Activated B cell treated with CpG ODN at 0.5 μM for 24 hours (primary cell): ENCODE data around the gene ROR1. TPM values are rescaled to one million over a fixed set of nuclear protein-coding genes. Genes with fewer than 3 reads are reported as not detected.

Experiments used
- ATAC-seq: fragments of 200-7000 bp; cut with Tn5 transposase; one replicate; pipeline ENCODE4 v1.10.0; 2021; ENCODE audit warnings: low read depth, mild to moderate bottlenecking, moderate library complexity
- CTCF ChIA-PET: fragments of 350-600 bp; sonication (Branson Sonifier 250); formaldehyde crosslinking; loops from one replicate; lab custom pipeline; 2021; ENCODE audit warnings: antibody characterized with exemption; lab: Charles Lee
- POLR2A ChIA-PET: fragments of 350-600 bp; sonication (Branson Sonifier 250); formaldehyde crosslinking; loops from one replicate; lab custom pipeline; 2021; ENCODE audit warnings: antibody characterized with exemption; lab: Charles Lee
- DNase-seq: peaks from one replicate; pipeline ENCODE4 v3.0.0; 2022
- H3K27ac Mint-ChIP-seq: one replicate; pipeline ENCODE4 v1.8.0; 2020; ENCODE audit warnings: mixed read lengths
- H3K27me3 Mint-ChIP-seq: one replicate; pipeline ENCODE4 v1.8.0; 2021; ENCODE audit warnings: mixed read lengths
- H3K36me3 Mint-ChIP-seq: one replicate; pipeline ENCODE4 v1.8.0; 2021; ENCODE audit warnings: low read depth, mixed read lengths
- H3K4me1 Mint-ChIP-seq: one replicate; pipeline ENCODE4 v1.8.0; 2021; ENCODE audit warnings: mixed read lengths
- H3K4me3 Mint-ChIP-seq: one replicate; pipeline ENCODE4 v1.8.0; 2020; ENCODE audit warnings: mild to moderate bottlenecking, mixed read lengths
- H3K9me3 Mint-ChIP-seq: one replicate; pipeline ENCODE4 v1.8.0; 2020; ENCODE audit warnings: mixed read lengths
- intact Hi-C: fragments of 100-400 bp; cut with micrococcal nuclease; formaldehyde crosslinking; loops from one replicate; pipeline ENCODE4 v1.15.1; 2024
- total RNA-seq: library from RNA; stranded (reverse); gene quantifications from 2 replicates; pipeline ENCODE4 v1.2.3, GENCODE V29; 2022
- TF ChIP-seq, protein P1 (sequence below): fragments of 200-600 bp; IDR thresholded peaks from one replicate; pipeline ENCODE4 v1.8.0; 2022; ENCODE audit warnings: antibody characterized with exemption, mild to moderate bottlenecking

The ROR1 gene
- total RNA-seq, 1 donor from 2014 or later: 2.2 TPM

DNA sequence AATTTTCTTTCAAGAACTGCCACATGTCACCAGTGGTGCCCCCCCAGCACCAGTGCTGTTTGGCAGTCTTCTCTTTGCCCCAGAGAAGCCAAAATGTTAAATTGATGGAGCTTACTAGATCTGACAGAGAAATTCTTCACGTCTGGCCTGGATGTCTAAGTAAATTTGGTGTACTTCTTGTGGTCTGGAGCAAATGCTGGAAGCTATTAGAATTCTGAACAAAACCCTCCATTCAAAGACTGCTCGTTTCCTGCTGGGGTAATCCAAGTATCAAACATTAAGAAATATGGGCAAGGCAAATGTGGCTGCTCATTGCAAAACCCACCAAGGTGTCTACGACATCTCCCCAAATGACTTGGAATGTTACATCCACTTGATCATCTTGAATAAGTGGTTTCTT lies 92.3 kb downstream of the ROR1 start:
- intact Hi-C loops: no loop called here
- Mint-ChIP-seq H3K27me3 (peaks cover 2% of the 10 kb centered on the region), H3K9me3 (no peaks in the 10 kb centered on the region), H3K4me3 (no peak overlapping the region), H3K27ac (no peak overlapping the region), H3K36me3 (no peaks in the 10 kb centered on the region), H3K4me1 (no peaks in the 10 kb centered on the region)
- ChIA-PET POLR2A (no interaction called here), CTCF (interaction anchor here (1.6 kb wide), 1 partner anchor 49 kb away, joined by 4 read pairs; no protein-coding TSS in a partner anchor)
- DNase-seq (no peak), ATAC-seq (no peak)
- TF ChIP-seq, protein P1, sequence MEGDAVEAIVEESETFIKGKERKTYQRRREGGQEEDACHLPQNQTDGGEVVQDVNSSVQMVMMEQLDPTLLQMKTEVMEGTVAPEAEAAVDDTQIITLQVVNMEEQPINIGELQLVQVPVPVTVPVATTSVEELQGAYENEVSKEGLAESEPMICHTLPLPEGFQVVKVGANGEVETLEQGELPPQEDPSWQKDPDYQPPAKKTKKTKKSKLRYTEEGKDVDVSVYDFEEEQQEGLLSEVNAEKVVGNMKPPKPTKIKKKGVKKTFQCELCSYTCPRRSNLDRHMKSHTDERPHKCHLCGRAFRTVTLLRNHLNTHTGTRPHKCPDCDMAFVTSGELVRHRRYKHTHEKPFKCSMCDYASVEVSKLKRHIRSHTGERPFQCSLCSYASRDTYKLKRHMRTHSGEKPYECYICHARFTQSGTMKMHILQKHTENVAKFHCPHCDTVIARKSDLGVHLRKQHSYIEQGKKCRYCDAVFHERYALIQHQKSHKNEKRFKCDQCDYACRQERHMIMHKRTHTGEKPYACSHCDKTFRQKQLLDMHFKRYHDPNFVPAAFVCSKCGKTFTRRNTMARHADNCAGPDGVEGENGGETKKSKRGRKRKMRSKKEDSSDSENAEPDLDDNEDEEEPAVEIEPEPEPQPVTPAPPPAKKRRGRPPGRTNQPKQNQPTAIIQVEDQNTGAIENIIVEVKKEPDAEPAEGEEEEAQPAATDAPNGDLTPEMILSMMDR: no peak

DNA sequence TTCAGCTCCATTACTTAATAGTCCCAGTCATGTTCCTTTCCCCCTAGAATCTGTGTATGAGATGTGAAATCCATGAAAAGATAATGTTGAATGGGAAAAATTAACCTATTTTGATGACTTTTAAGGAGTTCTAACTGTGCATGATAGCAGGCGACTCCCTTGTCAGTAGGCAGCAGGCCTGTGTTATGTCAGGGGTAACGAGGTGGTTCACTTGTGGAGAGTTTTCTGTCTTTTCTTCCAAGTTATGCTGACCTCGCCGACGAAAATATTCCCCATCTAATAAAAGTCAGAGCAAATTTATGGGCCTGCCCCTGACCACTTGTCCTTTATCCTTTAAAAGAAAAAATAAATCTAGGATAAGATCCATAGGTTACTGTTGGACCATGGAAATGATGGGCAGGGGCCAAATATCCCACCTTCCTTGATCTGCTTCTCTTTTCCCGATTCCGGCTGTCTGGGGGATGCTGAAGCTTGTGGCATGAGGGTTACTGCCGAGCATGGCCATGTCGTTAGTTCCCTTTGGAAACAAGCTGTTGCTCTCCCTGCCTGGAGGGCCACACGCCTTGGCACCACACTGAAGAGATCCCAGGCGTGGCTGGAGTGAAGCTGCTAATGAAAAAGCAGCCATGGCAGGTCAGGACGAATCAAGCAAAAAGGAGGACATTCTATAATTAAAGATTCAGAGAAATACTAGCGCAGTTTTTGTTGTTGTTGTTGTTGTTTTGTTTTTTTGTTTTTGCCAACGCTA lies 93.8 kb downstream of the ROR1 start:
- DNase-seq (no peak), ATAC-seq (no peak)
- H3K4me3 Mint-ChIP-seq: no peak overlapping the region
- TF ChIP-seq, protein P1: no peak
- no peaks in the 10 kb centered on the region for H3K36me3 Mint-ChIP-seq
- ChIA-PET CTCF (interaction anchor here (0.7 kb wide), 1 partner anchor 70 kb away, joined by 3 read pairs; no protein-coding TSS in a partner anchor), POLR2A (no interaction called here)
- H3K9me3 Mint-ChIP-seq: no peaks in the 10 kb centered on the region
- no peak overlapping the region for H3K27ac Mint-ChIP-seq
- H3K27me3 Mint-ChIP-seq: peaks cover 6% of the 10 kb centered on the region
- no peaks in the 10 kb centered on the region for H3K4me1 Mint-ChIP-seq
- intact Hi-C loops: no loop called here

DNA sequence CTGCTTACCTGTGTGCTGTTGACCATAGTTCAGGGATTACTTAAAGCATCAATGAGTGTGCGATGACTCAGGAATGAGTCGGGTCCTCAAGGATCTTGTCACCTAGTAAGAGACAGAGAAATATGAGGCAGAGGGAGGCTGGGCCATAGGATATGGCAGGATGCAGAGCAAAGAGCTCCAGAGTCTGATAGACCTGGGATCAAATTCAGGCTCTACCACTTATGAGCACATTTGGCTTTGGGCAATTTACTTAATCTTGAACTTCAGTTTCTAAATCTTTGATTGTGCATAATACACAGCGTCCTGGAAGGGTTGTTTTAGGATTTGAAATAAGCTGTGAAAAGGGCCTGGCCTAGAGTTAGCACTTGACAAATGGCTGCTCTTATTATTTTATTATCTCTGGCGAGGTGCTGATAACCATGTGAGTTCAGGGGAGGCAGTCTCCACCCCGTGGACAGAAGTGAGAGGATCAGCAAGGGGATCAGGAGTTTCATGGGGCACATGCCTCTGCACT lies 94.5 kb downstream of the ROR1 start:
- intact Hi-C loops: no loop called here
- Mint-ChIP-seq H3K27ac (no peak overlapping the region), H3K36me3 (no peaks in the 10 kb centered on the region), H3K27me3 (peaks cover 6% of the 10 kb centered on the region), H3K4me1 (no peaks in the 10 kb centered on the region), H3K4me3 (no peak overlapping the region), H3K9me3 (no peaks in the 10 kb centered on the region)
- DNase-seq (no peak), ATAC-seq (no peak)
- CTCF ChIA-PET: interaction anchor here (0.7 kb wide), 1 partner anchor 71 kb away, joined by 3 read pairs; no protein-coding TSS in a partner anchor
- TF ChIP-seq, protein P1: no peak
- POLR2A ChIA-PET: no interaction called here

DNA sequence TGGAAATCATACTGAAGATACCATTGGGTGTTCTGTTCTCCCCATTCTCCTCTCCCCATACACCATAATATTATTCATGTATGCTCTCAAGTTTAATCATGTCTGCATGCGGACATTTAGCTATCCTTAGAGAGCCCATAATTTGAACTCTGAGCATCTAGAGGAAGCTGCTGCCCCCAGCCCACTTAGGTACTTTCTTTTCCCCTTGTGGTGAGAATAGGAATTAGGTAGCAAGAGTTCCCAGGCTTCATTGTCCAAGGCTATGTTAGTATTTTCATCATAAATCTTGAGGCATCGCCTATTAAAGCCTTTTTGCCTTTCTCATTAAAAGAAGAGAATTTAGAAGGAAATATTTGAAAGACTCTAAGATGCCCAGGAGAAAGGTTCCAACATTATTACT lies 96.3 kb downstream of the ROR1 start:
- H3K9me3 Mint-ChIP-seq: no peaks in the 10 kb centered on the region
- TF ChIP-seq, protein P1: no peak
- no peak for ATAC-seq
- intact Hi-C loops: no loop called here
- H3K4me3 Mint-ChIP-seq: no peak overlapping the region
- peaks cover 6% of the 10 kb centered on the region for H3K27me3 Mint-ChIP-seq
- no peak for DNase-seq
- ChIA-PET CTCF (no interaction called here), POLR2A (no interaction called here)
- no peak overlapping the region for H3K27ac Mint-ChIP-seq
- H3K4me1 Mint-ChIP-seq: no peaks in the 10 kb centered on the region
- H3K36me3 Mint-ChIP-seq: no peaks in the 10 kb centered on the region

DNA sequence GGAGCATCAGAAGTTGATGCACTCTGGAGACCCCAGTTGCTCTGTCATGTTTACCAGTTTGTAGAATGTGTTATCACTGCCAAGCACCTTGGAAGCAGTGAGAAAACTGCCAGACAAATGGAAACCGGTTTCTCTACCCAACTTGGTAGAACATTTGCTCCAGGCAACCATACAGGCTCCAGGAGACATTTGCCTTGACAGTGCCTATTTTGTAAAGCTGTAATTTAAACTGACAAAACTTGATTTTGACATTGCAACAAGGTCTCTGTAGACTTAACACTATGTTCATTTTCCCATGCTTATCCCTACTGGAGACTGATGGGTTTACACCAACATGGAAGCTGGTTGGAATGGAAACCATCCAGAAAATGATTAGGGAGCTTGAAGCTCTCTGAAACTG lies 97.6 kb downstream of the ROR1 start:
- TF ChIP-seq, protein P1: no peak
- DNase-seq (no peak), ATAC-seq (no peak)
- no peaks in the 10 kb centered on the region for H3K9me3 Mint-ChIP-seq
- H3K4me3 Mint-ChIP-seq: no peak overlapping the region
- peaks cover 12% of the 10 kb centered on the region for H3K27me3 Mint-ChIP-seq
- H3K27ac Mint-ChIP-seq: no peak overlapping the region
- intact Hi-C loops: no loop called here
- no peaks in the 10 kb centered on the region for H3K36me3 Mint-ChIP-seq
- ChIA-PET CTCF (interaction anchor here (0.9 kb wide), 1 partner anchor 27 kb away, joined by 3 read pairs; no protein-coding TSS in a partner anchor), POLR2A (no interaction called here)
- H3K4me1 Mint-ChIP-seq: no peaks in the 10 kb centered on the region
